NCI-H2171 (cell line): ENCODE results near the gene TPRX1.
"Not testable (repeated sequence)": the region's sequence is repeated elsewhere in the genome, so short reads cannot be mapped to it uniquely, and the experiment has no call there.

ENCODE experiments used
- DNase-seq: peaks from one replicate; lab custom pipeline; 2025; lab: John Stamatoyannopoulos, UW

Gene TPRX1

GRCh38 chr19:47804451-47804850 is at the start of gene TPRX1:
TPRX1 (minus strand) TSS chr19:47804551; CDS start chr19:47804539, 12 bp downstream.
- not testable (repeated sequence) for DNase-seq

- no peak for DNase-seq
These were observed 48.7 kb upstream of the TPRX1 start for GRCh38 chr19:47853003-47853402.

- no peak for DNase-seq
These were observed 44.6 kb upstream of the TPRX1 start for GRCh38 chr19:47848823-47849473.

GRCh38 chr19:47848425-47848822 is 44.1 kb upstream of the TPRX1 start:
- DNase-seq = no peak

- no peak for DNase-seq
These were observed 38.6 kb upstream of the TPRX1 start for GRCh38 chr19:47842941-47843340.

DNA sequence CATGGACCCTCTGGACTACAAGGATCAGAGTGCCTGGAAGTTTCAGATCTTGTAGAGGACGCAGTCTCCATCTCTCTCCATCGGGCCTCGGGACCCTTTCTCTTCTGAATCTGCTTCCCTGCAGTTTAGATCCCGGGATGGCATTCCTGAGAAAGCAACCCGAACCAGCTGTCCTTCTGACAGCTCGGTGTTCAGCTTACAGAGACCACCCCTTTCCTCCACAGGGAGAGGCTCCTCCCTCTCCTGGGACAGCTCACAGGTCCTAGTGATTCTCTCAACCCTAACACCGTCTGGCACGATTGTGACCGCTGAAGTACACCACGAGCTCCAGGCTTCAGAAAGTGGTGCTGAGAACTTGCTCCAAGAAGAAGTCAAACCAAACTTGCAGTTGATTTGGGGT is 35.6 kb upstream of the TPRX1 start:
- no peak for DNase-seq

- no peak for DNase-seq
These were observed 35.1 kb upstream of the TPRX1 start for GRCh38 chr19:47839411-47839810.

DNA sequence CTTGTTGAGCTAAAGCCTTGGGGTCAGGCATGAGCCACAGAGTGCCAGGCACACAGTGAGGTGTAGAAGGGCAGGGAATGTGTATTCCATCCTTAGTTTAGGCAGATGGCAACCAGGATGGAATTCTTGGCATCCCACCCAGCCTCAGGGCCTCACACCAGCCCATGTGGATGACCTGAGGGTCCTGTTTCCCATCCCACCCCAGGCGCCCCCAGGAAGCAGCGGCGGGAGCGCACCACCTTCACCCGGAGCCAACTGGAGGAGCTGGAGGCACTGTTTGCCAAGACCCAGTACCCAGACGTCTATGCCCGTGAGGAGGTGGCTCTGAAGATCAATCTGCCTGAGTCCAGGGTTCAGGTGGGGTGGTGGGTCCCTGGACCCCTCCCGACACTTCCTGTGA is 31.7 kb upstream of the TPRX1 start:
- DNase-seq = no peak

- no peak for DNase-seq
These were observed 28.4 kb upstream of the TPRX1 start for GRCh38 chr19:47832723-47833122.

GRCh38 chr19:47826800-47827199 is 22.4 kb upstream of the TPRX1 start:
- DNase-seq = no peak

DNA sequence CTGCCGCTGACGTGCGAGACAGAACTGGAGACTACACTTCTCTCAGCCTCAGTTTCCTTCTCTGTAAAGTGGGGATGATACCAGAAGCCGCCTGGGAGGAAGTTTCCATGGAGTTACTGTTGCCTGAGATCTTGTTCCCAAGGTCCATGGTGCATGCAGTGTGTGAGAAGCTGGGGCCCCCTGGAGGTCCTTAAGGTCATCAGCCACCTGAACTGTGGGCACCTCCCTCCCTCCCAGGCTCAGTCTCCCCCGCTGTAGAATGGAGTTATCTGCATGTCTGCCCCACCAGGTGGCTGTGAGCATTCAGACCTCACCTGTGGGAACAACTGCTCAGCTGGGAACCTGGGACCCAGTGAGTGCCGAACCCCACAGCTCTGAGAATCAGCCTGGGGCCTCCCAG is 20.0 kb upstream of the TPRX1 start:
- no peak for DNase-seq

DNA sequence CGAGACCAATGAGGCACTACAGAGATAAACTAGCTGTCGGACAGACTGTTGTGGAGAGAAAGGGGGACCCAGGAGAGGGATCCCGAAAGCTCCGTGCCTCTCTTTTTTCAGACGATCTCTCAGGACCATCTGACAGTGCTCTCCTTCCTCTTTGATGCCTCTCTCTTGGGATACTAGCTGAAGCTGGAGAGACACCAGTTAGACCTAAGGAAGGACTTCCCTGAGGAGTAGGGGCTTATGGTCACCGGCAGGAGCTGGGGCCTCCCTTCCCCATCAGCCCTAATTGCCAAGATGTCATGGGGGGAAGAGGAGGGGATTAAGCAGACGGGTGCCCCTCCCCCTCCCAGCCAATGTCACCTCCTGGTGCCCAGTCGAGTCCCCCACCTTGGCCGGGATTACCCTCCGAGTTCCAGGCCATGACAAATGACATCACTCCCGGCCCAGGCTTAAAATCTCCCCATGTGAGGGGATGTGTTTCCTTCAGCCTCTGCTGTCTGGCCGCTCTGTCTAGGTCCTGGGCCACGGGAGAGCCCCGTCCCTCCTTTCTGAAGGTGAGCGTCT is 17.2 kb upstream of the TPRX1 start, which contains the start of gene CRX:
Gene CRX, plus strand, starts transcription at position 478 of the 561 bp plus-strand sequence. CDS start 12,507 bp downstream, outside the sequence.
- no peak for DNase-seq

DNA sequence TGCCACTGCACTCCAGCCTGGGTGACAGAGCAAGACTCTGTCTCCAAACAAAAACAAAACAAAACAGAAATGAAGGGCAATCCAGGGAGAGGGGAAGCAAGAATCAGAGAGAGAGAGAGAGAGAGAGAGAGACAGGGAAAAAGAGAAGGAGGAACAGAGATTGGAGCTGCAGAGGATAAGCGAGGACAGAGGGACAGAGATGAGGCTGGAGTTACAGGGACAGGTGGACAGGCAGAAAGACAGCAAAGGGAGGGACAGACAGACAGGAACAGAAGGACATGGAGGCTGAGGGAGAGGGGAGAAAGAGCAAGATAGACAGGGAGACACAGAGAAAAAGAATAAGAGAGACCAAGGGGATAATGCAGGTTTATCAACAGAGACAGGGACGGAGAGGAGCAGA is 16.1 kb upstream of the TPRX1 start:
- DNase-seq = no peak

GRCh38 chr19:47819858-47820257 is 15.5 kb upstream of the TPRX1 start:
- no peak for DNase-seq

DNA sequence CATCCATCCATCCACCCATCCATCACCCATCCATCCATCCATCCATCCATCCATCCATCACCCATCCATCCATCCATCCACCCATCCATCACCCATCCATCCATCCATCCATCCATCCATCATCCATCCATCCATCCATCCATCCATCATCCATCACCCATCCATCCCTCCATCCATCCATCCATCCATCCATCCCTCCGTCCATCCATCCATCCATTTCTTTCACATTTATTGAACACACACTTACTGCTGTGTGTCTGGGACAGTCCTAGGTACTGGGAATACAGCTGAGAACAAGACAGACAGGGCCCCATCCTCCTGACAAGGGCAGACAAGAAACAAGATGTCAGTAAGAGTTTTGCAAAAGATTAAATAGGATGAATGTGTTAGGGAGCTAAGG is 13.9 kb upstream of the TPRX1 start:
- DNase-seq = not testable (repeated sequence)

DNA sequence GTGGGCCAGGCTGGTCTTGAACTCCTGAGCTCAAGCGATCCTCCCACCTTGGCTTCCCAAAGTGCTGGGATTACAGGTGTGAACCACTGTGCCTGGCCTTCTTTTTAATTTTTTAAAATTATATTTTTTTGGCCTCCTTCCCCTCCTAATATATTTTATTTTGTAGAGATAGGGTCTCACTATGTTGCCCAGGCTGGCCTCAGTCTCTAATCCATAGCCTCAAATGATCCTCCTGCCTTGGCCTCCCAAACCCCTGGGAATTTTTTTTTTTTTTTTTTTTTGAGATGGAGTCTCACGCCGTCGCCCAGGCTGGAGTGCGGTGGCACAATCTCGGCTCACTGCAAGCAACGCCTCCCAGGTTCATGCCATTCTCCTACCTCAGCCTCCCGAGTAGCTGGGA is 11.9 kb upstream of the TPRX1 start:
- not testable (repeated sequence) for DNase-seq

DNA sequence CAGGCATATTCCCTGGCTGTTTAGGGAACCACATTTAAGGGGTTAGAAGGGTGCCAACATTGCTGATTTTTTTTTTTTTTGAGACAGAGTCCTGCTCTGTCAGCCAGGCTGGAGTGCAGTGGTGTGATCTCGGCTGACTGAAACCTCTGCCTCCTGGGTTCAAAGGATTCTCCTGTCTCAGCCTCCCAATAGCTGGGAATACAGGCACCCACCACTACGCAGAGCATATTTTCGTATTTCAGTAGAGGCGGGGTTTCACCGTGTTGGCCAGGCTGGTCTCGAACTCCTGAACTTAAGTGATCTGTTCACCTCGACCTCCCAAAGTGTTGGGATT is 9.6 kb upstream of the TPRX1 start:
- DNase-seq = no peak

DNA sequence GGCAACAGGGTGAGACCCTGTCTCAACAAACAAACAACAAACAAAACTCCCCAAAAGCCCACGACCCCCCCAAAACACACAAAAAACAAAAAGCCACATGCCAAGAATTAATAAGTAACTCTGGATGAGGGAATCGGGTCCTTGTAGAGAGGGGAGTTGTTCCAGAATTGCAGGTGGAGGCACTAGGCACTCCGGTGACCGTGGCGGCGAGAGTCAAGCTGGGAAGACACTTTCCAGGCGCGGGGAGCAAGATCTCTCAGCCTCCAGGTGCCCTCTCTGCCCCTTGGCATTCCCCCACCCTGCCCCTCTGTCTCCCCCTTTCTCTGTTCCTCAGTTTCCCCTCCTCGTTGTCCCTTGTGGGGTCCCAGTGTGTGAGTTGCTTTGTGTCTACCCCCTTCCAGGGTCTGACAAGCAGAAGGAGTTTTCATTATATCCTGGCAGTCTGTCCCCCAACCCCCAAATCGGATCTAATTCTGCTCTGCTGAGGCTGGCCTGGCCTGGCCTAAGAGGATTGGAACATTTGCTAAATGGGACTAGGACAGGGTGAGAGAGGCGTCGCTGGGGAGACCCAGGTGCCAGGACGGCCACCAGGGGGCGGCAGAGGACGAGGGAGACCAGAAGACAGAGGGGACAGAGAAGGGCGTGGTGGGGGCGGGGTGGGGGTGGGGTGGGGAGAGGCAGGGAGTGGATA is 9.1 kb upstream of the TPRX1 start:
- DNase-seq = no peak

DNA sequence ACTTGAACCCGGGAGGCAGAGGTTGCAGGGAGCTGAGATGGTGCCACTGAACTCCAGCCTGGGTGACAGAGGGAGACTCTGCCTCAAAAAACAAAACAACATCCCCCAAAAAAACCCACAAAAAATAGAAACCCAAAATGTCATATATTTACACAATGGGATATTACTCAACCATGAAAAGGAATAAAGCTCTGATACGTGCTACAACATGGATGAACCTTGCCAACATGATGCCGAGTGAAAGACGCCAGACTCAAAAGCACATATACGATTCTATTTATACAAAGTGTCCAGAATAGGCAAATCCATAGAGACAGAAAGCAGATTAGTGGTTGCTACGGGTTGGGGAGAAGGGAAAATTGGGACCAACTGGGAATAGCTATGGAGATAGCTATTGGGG is 2.1 kb upstream of the TPRX1 start:
- no peak for DNase-seq

DNA sequence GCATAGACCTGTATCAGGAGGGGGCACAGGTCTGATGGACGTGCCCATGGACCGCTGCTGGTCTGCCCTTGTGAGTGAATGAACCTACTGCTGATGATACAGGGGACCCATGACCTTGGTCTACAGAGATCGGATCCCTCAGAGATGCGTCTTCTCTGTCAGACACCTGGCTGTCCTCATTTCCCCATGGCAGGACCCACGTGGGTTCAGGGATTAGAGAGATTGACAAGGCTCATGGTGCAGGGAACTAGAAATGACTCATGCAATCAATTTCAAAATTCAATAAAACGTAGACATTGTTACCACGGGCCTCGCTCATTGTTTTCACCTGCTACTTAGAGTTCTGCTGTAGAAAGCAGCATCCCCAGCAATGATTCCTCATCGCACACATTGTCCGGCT is 962 bp upstream of the TPRX1 start:
- no peak for DNase-seq

- not testable (repeated sequence) for DNase-seq
These were observed 680 bp downstream of the TPRX1 start for GRCh38 chr19:47803671-47804070.

DNA sequence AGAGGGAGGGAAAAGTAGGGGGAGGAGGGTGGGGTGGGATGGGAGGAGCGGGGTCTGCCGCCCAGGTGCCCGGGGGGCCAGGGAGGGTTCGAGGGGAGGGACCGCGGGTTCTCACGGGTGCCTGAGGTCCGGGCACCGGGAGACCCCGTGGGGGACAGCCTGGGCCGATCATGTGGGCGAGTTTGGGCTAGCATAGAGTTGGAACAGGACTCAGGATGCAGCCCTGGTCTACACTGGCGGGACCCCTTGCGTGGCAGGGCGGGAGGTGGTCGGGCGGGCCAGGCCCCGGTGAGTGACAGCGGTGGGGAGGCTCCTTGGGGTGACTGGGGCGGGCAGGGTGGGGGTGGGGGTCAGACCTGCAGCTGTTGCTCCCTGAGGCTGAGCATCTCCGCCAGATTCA is 1.2 kb downstream of the TPRX1 start:
- not testable (repeated sequence) for DNase-seq

DNA sequence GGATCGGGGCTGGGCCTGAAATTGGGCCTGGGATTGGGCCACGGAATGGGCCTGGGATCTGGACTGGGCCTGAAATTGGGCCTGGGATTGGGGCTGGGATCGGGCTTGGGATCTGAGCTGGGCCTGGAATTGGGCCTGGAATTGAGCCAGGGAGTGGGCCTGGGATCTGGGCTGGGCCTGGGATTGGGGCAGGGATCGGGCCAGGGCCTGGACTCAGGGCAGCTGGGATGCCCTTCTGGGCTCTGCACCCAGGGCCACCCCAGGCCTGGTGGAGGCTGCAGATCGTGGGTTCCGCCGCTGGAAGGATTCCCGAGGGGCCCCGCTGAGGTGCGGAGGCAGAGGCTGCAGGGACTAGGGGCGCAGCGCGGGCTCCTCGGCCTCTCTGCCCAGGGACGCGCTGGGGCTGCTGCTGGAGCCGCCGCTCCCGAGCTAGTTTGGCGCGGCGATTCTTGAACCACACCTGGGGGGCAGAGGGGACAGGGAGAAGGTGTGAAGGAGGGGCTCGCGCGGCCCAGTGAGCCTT is 1.8 kb downstream of the TPRX1 start:
- no peak for DNase-seq
